Tibial nerve (tissue), 4 donors: Measurements from ENCODE around the gene PTPRC. TPM values are rescaled to one million over a fixed set of nuclear protein-coding genes. Genes with fewer than 3 reads are reported as not detected.

Source experiments
- DNase-seq, 2 donors: peaks; one replicate each; pipeline ENCODE4 v3.0.0-alpha.2; 2019; ENCODE audit warnings: low spot score in 2 of 2
- H3K27ac ChIP-seq, 4 donors: fragments of 200-600 bp; sonication (generic) in 3 of 4; one replicate each; pipeline ENCODE4 v1.5.1; 2017 to 2019; ENCODE audit warnings: mild to moderate bottlenecking in 1 of 4
- H3K27me3 ChIP-seq, 2 donors: fragments of 200-600 bp; sonication (generic) in 1 of 2; one replicate each; pipeline versions ENCODE4 v1.5.1 to v1.6.0; 2017 to 2019
- H3K36me3 ChIP-seq, 3 donors: fragments of 200-600 bp; sonication (generic); one replicate each; pipeline ENCODE4 v1.5.1; 2018 to 2019
- H3K4me1 ChIP-seq, 4 donors: fragments of 200-600 bp; sonication (generic) in 3 of 4; one replicate each; pipeline ENCODE4 v1.5.1; 2017 to 2019
- H3K4me3 ChIP-seq, 4 donors: fragments of 200-600 bp; sonication (generic) in 3 of 4; one replicate each; pipeline ENCODE4 v1.5.1; 2017 to 2019; ENCODE audit warnings: mild to moderate bottlenecking in 1 of 4, moderate library complexity in 1 of 4
- H3K9me3 ChIP-seq, 4 donors: fragments of 200-600 bp; sonication (generic) in 3 of 4; one replicate each; pipeline ENCODE4 v1.5.1; 2017 to 2019
- CTCF ChIP-seq, 5 experiments: fragments of 200-600 bp in 3 of 5; fragments of 450-650 bp in 2 of 5; sonication (generic) in 3 of 5; IDR thresholded peaks; one replicate each; pipeline ENCODE4 v1.5.1; 2016 to 2019; ENCODE audit warnings: antibody characterized with exemption in 5 of 5, mild to moderate bottlenecking in 3 of 5, moderate library complexity in 2 of 5
- EP300 ChIP-seq, 2 donors: sonication (generic); formaldehyde crosslinking; IDR thresholded peaks; one replicate each; pipeline ENCODE4 v1.6.1; 2017; ENCODE audit warnings: antibody characterized with exemption in 2 of 2, mild to moderate bottlenecking in 1 of 2
- POLR2A ChIP-seq, 2 donors: fragments of 450-650 bp; IDR thresholded peaks; one replicate each; pipeline ENCODE4 v1.6.1; 2017; ENCODE audit warnings: antibody characterized with exemption in 2 of 2, mild to moderate bottlenecking in 2 of 2, moderate library complexity in 2 of 2
- WGBS, 2 donors: methylation state at CpG; one replicate each; pipeline ENCODE4 v1.1.5; 2018; 5-methylcytosine and 5-hydroxymethylcytosine counted together
- total RNA-seq, 4 donors: library from RNA; depleted of rRNA; stranded (reverse); fragments of >200 nt; gene quantifications; one replicate each; pipeline ENCODE4 v1.1.0, GENCODE V29; 2016

The PTPRC gene
- total RNA-seq, 4 donors from 2014 or later, result 10.3 to 16.5 (median 13.6) TPM

- H3K9me3 ChIP-seq, result no peaks in the 10 kb centered on the region
- no peak overlapping the region for H3K4me3 ChIP-seq
- no peaks in the 10 kb centered on the region for H3K27me3 ChIP-seq
- no peak for DNase-seq
- 58 to 59% methylated on average over 4 of the region's 4 CpGs for WGBS, 2 donors
- no peak overlapping the region for H3K27ac ChIP-seq
- H3K4me1 ChIP-seq, result no peaks in the 10 kb centered on the region
- TF ChIP-seq EP300 (IDR thresholded peaks at IDR 0.05) (no peak), CTCF (IDR thresholded peaks at IDR 0.05) (no peak), POLR2A (IDR thresholded peaks at IDR 0.05) (no peak)
- no peaks in the 10 kb centered on the region for H3K36me3 ChIP-seq
Measured at GRCh38 chr1:198605406-198605805, 33.4 kb upstream of the PTPRC start.

GRCh38 chr1:198606020-198606438, 32.8 kb upstream of the PTPRC start:
- WGBS, 2 donors, result 39 to 51% methylated on average over 3 of the region's 3 CpGs
- no peak for TF ChIP-seq EP300 (IDR thresholded peaks at IDR 0.05)
- TF ChIP-seq POLR2A (IDR thresholded peaks at IDR 0.05), result no peak
- no peak for TF ChIP-seq CTCF (IDR thresholded peaks at IDR 0.05)
- no peaks in the 10 kb centered on the region for H3K27me3 ChIP-seq
- no peak for DNase-seq
- H3K4me1 ChIP-seq, result no peaks in the 10 kb centered on the region
- no peak overlapping the region for H3K4me3 ChIP-seq
- H3K27ac ChIP-seq, result no peak overlapping the region
- no peaks in the 10 kb centered on the region for H3K9me3 ChIP-seq
- H3K36me3 ChIP-seq, result no peaks in the 10 kb centered on the region

GRCh38 chr1:198607714-198608113, 31.1 kb upstream of the PTPRC start:
- no peak for DNase-seq
- 84 to 87% methylated on average over 2 of the region's 2 CpGs for WGBS, 2 donors
- TF ChIP-seq CTCF (IDR thresholded peaks at IDR 0.05), result no peak
- TF ChIP-seq EP300 (IDR thresholded peaks at IDR 0.05), result no peak
- no peak for TF ChIP-seq POLR2A (IDR thresholded peaks at IDR 0.05)
- Histone ChIP-seq H3K9me3 (no peaks in the 10 kb centered on the region), H3K27ac (no peak overlapping the region), H3K4me3 (no peak overlapping the region), H3K36me3 (no peaks in the 10 kb centered on the region), H3K27me3 (no peaks in the 10 kb centered on the region), H3K4me1 (no peaks in the 10 kb centered on the region)

- WGBS, 2 donors, result 61 to 63% methylated on average over 1 of the region's 1 CpG
- H3K27me3 ChIP-seq, result no peaks in the 10 kb centered on the region
- no peaks in the 10 kb centered on the region for H3K4me1 ChIP-seq
- H3K4me3 ChIP-seq, result no peak overlapping the region
- TF ChIP-seq EP300 (IDR thresholded peaks at IDR 0.05) (no peak), POLR2A (IDR thresholded peaks at IDR 0.05) (no peak), CTCF (IDR thresholded peaks at IDR 0.05) (no peak)
- H3K36me3 ChIP-seq, result no peaks in the 10 kb centered on the region
- H3K9me3 ChIP-seq, result no peaks in the 10 kb centered on the region
- DNase-seq, result no peak
- H3K27ac ChIP-seq, result no peak overlapping the region
Measured at GRCh38 chr1:198610362-198610761, 28.5 kb upstream of the PTPRC start.

- DNase-seq, result no peak
- Histone ChIP-seq H3K27ac (no peak overlapping the region), H3K4me1 (no peaks in the 10 kb centered on the region), H3K36me3 (no peaks in the 10 kb centered on the region), H3K9me3 (no peaks in the 10 kb centered on the region), H3K27me3 (no peaks in the 10 kb centered on the region), H3K4me3 (no peak overlapping the region)
- WGBS, 2 donors, result 88 to 92% methylated on average over 5 of the region's 5 CpGs
- TF ChIP-seq POLR2A (IDR thresholded peaks at IDR 0.05) (no peak), CTCF (IDR thresholded peaks at IDR 0.05) (no peak), EP300 (IDR thresholded peaks at IDR 0.05) (no peak)
Measured at GRCh38 chr1:198611219-198611618, 27.6 kb upstream of the PTPRC start.
